GM12873 (cell line): ENCODE results near the gene MIEF1.

Experiments used
- TF ChIP-seq, protein P1 (sequence below): IDR thresholded peaks from 2 replicates; pipeline ENCODE4 v1.5.1; 2012; ENCODE audit warnings: low read depth, mild to moderate bottlenecking, moderate library complexity, low read length, control low read depth; ENCODE audit not compliant: insufficient read depth; ENCODE audit errors: missing control alignments

The MIEF1 gene

GRCh38 chr22:39478441-39478850 is 23.6 kb upstream of the MIEF1 start:
- TF ChIP-seq, protein P1, sequence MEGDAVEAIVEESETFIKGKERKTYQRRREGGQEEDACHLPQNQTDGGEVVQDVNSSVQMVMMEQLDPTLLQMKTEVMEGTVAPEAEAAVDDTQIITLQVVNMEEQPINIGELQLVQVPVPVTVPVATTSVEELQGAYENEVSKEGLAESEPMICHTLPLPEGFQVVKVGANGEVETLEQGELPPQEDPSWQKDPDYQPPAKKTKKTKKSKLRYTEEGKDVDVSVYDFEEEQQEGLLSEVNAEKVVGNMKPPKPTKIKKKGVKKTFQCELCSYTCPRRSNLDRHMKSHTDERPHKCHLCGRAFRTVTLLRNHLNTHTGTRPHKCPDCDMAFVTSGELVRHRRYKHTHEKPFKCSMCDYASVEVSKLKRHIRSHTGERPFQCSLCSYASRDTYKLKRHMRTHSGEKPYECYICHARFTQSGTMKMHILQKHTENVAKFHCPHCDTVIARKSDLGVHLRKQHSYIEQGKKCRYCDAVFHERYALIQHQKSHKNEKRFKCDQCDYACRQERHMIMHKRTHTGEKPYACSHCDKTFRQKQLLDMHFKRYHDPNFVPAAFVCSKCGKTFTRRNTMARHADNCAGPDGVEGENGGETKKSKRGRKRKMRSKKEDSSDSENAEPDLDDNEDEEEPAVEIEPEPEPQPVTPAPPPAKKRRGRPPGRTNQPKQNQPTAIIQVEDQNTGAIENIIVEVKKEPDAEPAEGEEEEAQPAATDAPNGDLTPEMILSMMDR, result no peak

DNA sequence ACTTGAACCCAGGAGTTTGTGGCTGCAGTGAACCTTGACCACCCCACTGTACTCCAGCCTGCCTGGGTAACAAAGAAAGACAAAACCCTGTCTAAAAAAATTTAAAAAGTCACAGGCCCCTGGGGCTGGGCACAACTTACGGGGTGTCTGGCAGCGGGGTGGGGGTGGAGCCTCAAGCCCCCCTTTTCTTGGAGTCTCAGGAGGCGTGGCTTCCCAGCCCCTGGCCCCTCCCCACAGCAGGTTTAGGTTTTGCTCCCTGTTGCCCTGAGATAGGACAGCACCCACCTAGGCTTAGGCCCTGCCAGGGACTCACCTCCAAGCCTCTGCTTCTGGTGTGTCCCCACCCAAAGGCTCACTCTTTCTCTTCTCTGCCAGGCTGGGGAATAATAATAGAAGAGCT is 22.8 kb upstream of the MIEF1 start:
- TF ChIP-seq, protein P1, result no peak

DNA sequence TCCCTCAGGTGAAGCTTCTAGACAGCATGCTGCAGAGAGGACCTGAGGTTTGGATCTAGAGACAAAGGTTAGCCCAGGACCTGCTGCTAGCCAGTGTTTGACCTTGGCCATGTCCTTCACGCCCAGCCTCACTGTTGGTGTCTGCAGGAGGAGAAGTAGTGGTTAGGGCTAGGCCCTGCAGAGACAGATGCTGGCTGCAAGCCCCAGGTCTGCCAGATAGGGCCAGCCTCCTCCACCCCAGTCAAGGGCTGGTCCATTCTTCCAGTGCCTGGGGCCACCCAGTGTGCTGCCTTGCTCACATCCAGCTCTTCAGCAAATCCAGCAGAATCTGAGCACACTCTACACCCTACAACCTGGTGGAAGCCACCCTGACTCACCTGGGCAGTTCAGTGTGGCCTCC is 21.5 kb upstream of the MIEF1 start:
- TF ChIP-seq, protein P1, result no peak

DNA sequence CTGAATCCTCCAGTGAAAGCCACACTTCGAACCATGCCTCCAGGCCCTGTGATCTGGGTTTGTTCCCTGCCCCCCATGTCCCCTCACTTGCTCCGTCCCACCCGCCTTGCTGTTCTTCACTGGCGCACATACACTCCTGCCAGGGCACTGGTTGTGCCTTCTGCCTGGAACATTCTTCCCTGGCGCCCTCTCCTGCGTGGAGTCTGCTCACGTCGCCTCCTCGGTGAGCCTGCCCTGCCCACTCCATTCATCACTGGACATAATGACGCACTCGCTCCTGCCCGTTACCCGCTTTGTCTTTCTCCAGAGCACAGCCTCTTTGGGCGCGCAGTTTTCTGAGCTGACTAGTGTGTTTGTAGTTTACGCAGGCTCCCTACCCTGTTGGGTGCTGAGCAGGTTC is 21.0 kb upstream of the MIEF1 start:
- TF ChIP-seq, protein P1, result no peak

- TF ChIP-seq, protein P1, result no peak
Observed at GRCh38 chr22:39481595-39481994, 20.5 kb upstream of the MIEF1 start.

GRCh38 chr22:39482768-39483167 is 19.3 kb upstream of the MIEF1 start:
- TF ChIP-seq, protein P1, result no peak

- TF ChIP-seq, protein P1, result no peak
Observed at GRCh38 chr22:39486951-39487825, 14.9 kb upstream of the MIEF1 start.
